ENCODE measurements around the gene MYF6. TPM values are rescaled to one million over a fixed set of nuclear protein-coding genes. Genes with fewer than 3 reads are reported as not detected.

Gene MYF6
- total RNA-seq, 2 donors from 2014 or later = not detected

GRCh38 chr12:80711866-80712265 is 4.4 kb downstream of the MYF6 start:
- H3K36me3 ChIP-seq = no peaks in the 10 kb centered on the region
- intact Hi-C loops (cut with DNase I) = no loop called here
- no peak overlapping the region for H3K9ac ChIP-seq (ENCODE audit: low read depth in 2 of 2, low read length in 2 of 2)
- H3K27ac ChIP-seq = no peak overlapping the region
- no peaks in the 10 kb centered on the region for H3K9me3 ChIP-seq
- no peaks in the 10 kb centered on the region for H3K4me1 ChIP-seq
- no peak for TF ChIP-seq CTCF (IDR thresholded peaks at IDR 0.05)
- H3K4me3 ChIP-seq = no peak overlapping the region
- DNase-seq = no peak
- H3K27me3 ChIP-seq = peaks cover 10% of the 10 kb centered on the region

GRCh38 chr12:80712866-80713265 is 5.4 kb downstream of the MYF6 start:
- Histone ChIP-seq H3K4me1 (no peaks in the 10 kb centered on the region), H3K27me3 (peaks cover 10% of the 10 kb centered on the region), H3K9me3 (no peaks in the 10 kb centered on the region), H3K27ac (no peak overlapping the region), H3K4me3 (no peak overlapping the region), H3K9ac (ENCODE audit: low read depth in 2 of 2, low read length in 2 of 2) (no peak overlapping the region), H3K36me3 (no peaks in the 10 kb centered on the region)
- no peak for TF ChIP-seq CTCF (IDR thresholded peaks at IDR 0.05)
- intact Hi-C loops (cut with DNase I) = no loop called here
- DNase-seq = no peak

- TF ChIP-seq CTCF (IDR thresholded peaks at IDR 0.05) = no peak
- Histone ChIP-seq H3K4me3 (no peak overlapping the region), H3K36me3 (no peaks in the 10 kb centered on the region), H3K27ac (no peak overlapping the region), H3K9me3 (no peaks in the 10 kb centered on the region), H3K4me1 (no peaks in the 10 kb centered on the region), H3K9ac (ENCODE audit: low read depth in 2 of 2, low read length in 2 of 2) (no peak overlapping the region), H3K27me3 (peaks cover 9% of the 10 kb centered on the region)
- no peak for DNase-seq
- intact Hi-C loops (cut with DNase I) = no loop called here
Observed at GRCh38 chr12:80713419-80713818, 6.0 kb downstream of the MYF6 start.

GRCh38 chr12:80714055-80714454 is 6.6 kb downstream of the MYF6 start:
- H3K36me3 ChIP-seq = no peaks in the 10 kb centered on the region
- H3K9ac ChIP-seq (ENCODE audit: low read depth in 2 of 2, low read length in 2 of 2) = no peak overlapping the region
- H3K27me3 ChIP-seq = peaks cover 3% of the 10 kb centered on the region
- H3K27ac ChIP-seq = no peak overlapping the region
- DNase-seq = no peak
- TF ChIP-seq CTCF (IDR thresholded peaks at IDR 0.05) = no peak
- intact Hi-C loops (cut with DNase I) = no loop called here
- no peaks in the 10 kb centered on the region for H3K4me1 ChIP-seq
- no peak overlapping the region for H3K4me3 ChIP-seq
- no peaks in the 10 kb centered on the region for H3K9me3 ChIP-seq

GRCh38 chr12:80714846-80715245 is 7.4 kb downstream of the MYF6 start:
- no peaks in the 10 kb centered on the region for H3K27me3 ChIP-seq
- intact Hi-C loops (cut with DNase I) = no loop called here

More at GRCh38 chr12:80714846-80715245, 7.4 kb downstream of the MYF6 start:
- H3K9ac ChIP-seq (ENCODE audit: low read depth in 2 of 2, low read length in 2 of 2) = no peak overlapping the region
- H3K9me3 ChIP-seq = no peaks in the 10 kb centered on the region
- H3K4me1 ChIP-seq = no peaks in the 10 kb centered on the region
- DNase-seq = no peak
- H3K4me3 ChIP-seq = no peak overlapping the region
- TF ChIP-seq CTCF (IDR thresholded peaks at IDR 0.05) = no peak
- H3K36me3 ChIP-seq = no peaks in the 10 kb centered on the region
- no peak overlapping the region for H3K27ac ChIP-seq
